Pancreas (tissue), 10 donors: Measurements from ENCODE around the gene GOLGA8M. TPM values are rescaled to one million over a fixed set of nuclear protein-coding genes. Genes with fewer than 3 reads are reported as not detected.
"Not testable (repeated sequence)": the region's sequence is repeated elsewhere in the genome, so short reads cannot be mapped to it uniquely, and the experiment has no call there.

Experiments used
- ATAC-seq, 4 donors: fragments of 200-7000 bp; cut with Tn5 transposase; one replicate each; pipeline versions ENCODE4 v1.8.0 to v1.9.1; 2020; ENCODE audit warnings: mild to moderate bottlenecking in 4 of 4, moderate library complexity in 4 of 4
- DNase-seq, 6 donors: peaks; one replicate each; pipeline ENCODE4 v3.0.0-alpha.2; 2020
- FAIRE-seq: peaks from 2 replicates; lab custom pipeline; 2012; peaks lifted over from hg19 to GRCh38; lab: Jason Lieb, UNC
- H3K27ac ChIP-seq, 4 donors: fragments of 200-600 bp; sonication (generic); 1 replicate in 3 of 4; 2 replicates in 1 of 4; pipeline versions ENCODE4 v1.5.0 to v1.8.0; 2020
- H3K27me3 ChIP-seq, 4 donors: fragments of 200-600 bp; one replicate each; pipeline ENCODE4 v1.8.0; 2021
- H3K36me3 ChIP-seq, 3 donors: fragments of 200-600 bp; sonication (generic) in 1 of 3; one replicate each; pipeline versions ENCODE4 v1.5.0 to v1.8.0; 2020 to 2021
- H3K4me1 ChIP-seq, 3 donors: fragments of 200-600 bp; one replicate each; pipeline ENCODE4 v1.8.0; 2021
- H3K4me3 ChIP-seq, 4 donors: fragments of 200-600 bp; sonication (generic) in 2 of 4; one replicate each; pipeline versions ENCODE4 v1.5.0 to v1.8.0; 2020 to 2021
- H3K9me3 ChIP-seq, 4 donors: fragments of 200-600 bp; one replicate each; pipeline ENCODE4 v1.8.0; 2021
- WGBS, 2 donors: extraction: QIAGEN DNeasy Blood & Tissue Kit; methylation state at CpG; one replicate each; pipeline ENCODE4 v1.1.7; 2013; 5-methylcytosine and 5-hydroxymethylcytosine counted together
- intact Hi-C, 3 donors: fragments of 100-400 bp; cut with DNase I; formaldehyde crosslinking; loops; one replicate each; pipeline versions ENCODE4 v1.11.1 to v1.14.2; 2022
- polyA plus RNA-seq, 2 donors: library from polyadenylated mRNA; stranded (reverse); fragments of 200-250 nt; gene quantifications; one replicate each; pipeline ENCODE4 v1.2.3, GENCODE V29; 2013
- total RNA-seq, 6 donors: library from RNA; stranded (reverse); fragmentation: NEBNext Ultra II Directional in 4 of 6; extraction: Animal tissue kit (Norgen Biotek cat#: 25700) in 4 of 6; gene quantifications; one replicate each; pipeline versions ENCODE4 v1.2.1 to v1.2.4, GENCODE V29; 2021 to 2023
- TF ChIP-seq, protein P1 (sequence below), 4 donors: fragments of 200-600 bp; sonication (generic) in 3 of 4; IDR thresholded peaks; one replicate each; pipeline versions ENCODE4 v1.5.0 to v1.8.0; 2021; ENCODE audit warnings: antibody characterized with exemption in 4 of 4
- donor health status: healthy with polysubstance abuse.
- donor health status: DM: no; HTN: no; CAD: no; lungs with moderate emphysema.
- donor health status: DM: no; HTN: no; CAD: no.
- donor health status: control.
- donor health status: control.
- donor health status: Bipolar disorder and iron deficiency.
- donor health status: DM: yes; HTN: yes; CAD: no.
- donor health status: DM: no; HTN: no; CAD: no.
- donor health status: DM: no; HTN: no; CAD: no.
- donor health status: DM: yes; HTN: yes; CAD: no.

GOLGA8M gene
- total and polyA plus RNA-seq, 8 donors: 0.69 to 2.1 (median 1.4) TPM

DNA sequence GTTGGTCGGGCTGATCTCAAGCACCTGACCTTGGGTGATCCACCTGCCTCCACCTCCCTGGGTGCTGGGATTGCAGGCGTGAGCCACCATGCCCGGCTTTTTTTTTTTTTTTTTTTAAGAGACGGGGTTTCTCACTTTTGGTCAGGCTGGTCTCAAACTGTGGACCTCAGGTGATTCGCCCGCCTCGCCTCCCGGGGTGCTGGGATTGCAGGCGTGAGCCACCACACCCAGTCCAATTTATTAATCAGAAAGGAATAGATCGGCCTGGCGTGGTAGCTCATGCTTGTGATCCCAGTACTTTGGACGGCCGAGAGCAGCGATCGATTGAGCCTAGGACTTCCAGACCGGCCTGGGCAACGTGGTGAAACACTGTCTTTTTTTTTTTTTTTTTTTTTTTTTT lies 13.9 kb upstream of the GOLGA8M start:
- TF ChIP-seq, protein P1, sequence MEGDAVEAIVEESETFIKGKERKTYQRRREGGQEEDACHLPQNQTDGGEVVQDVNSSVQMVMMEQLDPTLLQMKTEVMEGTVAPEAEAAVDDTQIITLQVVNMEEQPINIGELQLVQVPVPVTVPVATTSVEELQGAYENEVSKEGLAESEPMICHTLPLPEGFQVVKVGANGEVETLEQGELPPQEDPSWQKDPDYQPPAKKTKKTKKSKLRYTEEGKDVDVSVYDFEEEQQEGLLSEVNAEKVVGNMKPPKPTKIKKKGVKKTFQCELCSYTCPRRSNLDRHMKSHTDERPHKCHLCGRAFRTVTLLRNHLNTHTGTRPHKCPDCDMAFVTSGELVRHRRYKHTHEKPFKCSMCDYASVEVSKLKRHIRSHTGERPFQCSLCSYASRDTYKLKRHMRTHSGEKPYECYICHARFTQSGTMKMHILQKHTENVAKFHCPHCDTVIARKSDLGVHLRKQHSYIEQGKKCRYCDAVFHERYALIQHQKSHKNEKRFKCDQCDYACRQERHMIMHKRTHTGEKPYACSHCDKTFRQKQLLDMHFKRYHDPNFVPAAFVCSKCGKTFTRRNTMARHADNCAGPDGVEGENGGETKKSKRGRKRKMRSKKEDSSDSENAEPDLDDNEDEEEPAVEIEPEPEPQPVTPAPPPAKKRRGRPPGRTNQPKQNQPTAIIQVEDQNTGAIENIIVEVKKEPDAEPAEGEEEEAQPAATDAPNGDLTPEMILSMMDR (IDR thresholded peaks at IDR 0.05): no peak

DNA sequence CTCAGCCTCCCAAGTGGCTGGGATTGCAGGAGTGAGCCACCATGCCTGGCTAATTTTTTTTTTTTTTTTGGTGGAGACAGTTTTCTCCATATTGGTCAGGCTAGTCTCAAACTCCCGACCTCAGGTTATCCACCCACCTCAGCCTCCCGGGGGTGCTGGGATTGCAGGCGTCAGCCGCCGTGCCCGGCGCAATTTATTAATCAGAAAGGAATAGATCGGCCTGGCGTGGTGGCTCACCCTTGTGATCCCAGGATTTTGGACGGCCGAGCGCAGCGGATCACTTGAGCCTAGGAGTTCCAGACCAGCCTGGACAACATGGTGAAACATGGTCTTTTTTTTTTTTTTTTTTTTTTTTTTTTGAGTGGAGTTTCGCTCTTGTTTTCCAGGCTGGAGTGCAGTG lies 13.3 kb upstream of the GOLGA8M start:
- Histone ChIP-seq H3K27me3 (no peaks in the 10 kb centered on the region), H3K9me3 (no peaks in the 10 kb centered on the region), H3K27ac (no peak overlapping the region), H3K4me3 (no peak overlapping the region), H3K4me1 (no peaks in the 10 kb centered on the region), H3K36me3 (no peaks in the 10 kb centered on the region)
- DNase-seq (peak in 1 of 6 donors; percentile 27), ATAC-seq (no peak), FAIRE-seq (no peak)
- TF ChIP-seq, protein P1 (IDR thresholded peaks at IDR 0.05): no peak
- 96 to 98% methylated on average over 14 of the region's 14 CpGs for WGBS, 2 donors
- intact Hi-C loops: no loop called here

More for the DNA sequence above, 13.9 kb upstream of the GOLGA8M start:
- no peak for FAIRE-seq
- Histone ChIP-seq H3K36me3 (no peaks in the 10 kb centered on the region), H3K4me3 (no peak overlapping the region), H3K27me3 (no peaks in the 10 kb centered on the region), H3K4me1 (no peaks in the 10 kb centered on the region), H3K9me3 (no peaks in the 10 kb centered on the region), H3K27ac (no peak overlapping the region)
- DNase-seq: peak in 1 of 6 donors; percentile 40
- no peak for ATAC-seq
- intact Hi-C loops: no loop called here
- whole genome bisulfite sequencing, 2 donors: 95 to 98% methylated on average over 17 of the region's 17 CpGs

- H3K4me3 ChIP-seq, FAIRE-seq, DNase-seq, intact Hi-C loops, H3K36me3 ChIP-seq, H3K4me1 ChIP-seq, H3K27me3 ChIP-seq, H3K27ac ChIP-seq, ATAC-seq, H3K9me3 ChIP-seq: not testable (repeated sequence)
- WGBS, 2 donors: 75 to 87% methylated on average over 4 of the region's 5 CpGs
Measured at GRCh38 chr15:28723986-28724385, 11.8 kb upstream of the GOLGA8M start.

- FAIRE-seq, H3K27ac ChIP-seq, DNase-seq, intact Hi-C loops, H3K9me3 ChIP-seq, H3K4me3 ChIP-seq, H3K27me3 ChIP-seq, H3K36me3 ChIP-seq, H3K4me1 ChIP-seq, ATAC-seq: not testable (repeated sequence)
- WGBS, 2 donors: 80 to 88% methylated on average over 4 of the region's 4 CpGs
Measured at GRCh38 chr15:28719626-28720025, 7.4 kb upstream of the GOLGA8M start.

GRCh38 chr15:28718576-28718975 lies 6.4 kb upstream of the GOLGA8M start:
- FAIRE-seq, ATAC-seq, H3K27ac ChIP-seq, H3K4me1 ChIP-seq, H3K27me3 ChIP-seq, intact Hi-C loops, H3K4me3 ChIP-seq, H3K36me3 ChIP-seq, DNase-seq, H3K9me3 ChIP-seq: not testable (repeated sequence)
- WGBS, 2 donors: 88 to 92% methylated on average over 10 to 11 of the region's 11 CpGs

DNA sequence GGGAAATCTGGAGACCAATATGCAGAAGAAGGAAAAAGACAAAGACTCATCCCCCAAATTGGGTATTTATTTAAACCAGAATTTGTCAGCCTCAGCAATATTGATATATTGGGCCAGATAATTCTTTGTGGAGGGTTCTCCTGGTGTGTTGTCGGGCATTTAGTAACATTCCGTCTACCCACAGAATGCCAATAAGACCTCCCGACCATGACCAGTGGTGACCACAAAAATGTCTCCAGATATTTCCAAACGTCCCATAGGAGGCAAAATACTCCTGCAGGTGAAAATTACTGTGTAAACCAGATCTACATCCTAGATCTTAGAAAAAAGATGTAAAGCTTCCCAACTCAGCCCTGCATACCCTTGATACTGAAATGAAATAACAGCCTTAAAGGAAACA lies 2.0 kb upstream of the GOLGA8M start:
- H3K4me3 ChIP-seq, H3K4me1 ChIP-seq, FAIRE-seq, intact Hi-C loops, DNase-seq, H3K27ac ChIP-seq, H3K9me3 ChIP-seq, H3K36me3 ChIP-seq, H3K27me3 ChIP-seq, ATAC-seq: not testable (repeated sequence)
- 81 to 89% methylated on average over 4 of the region's 4 CpGs for WGBS, 2 donors

- ATAC-seq, H3K4me3 ChIP-seq, H3K27ac ChIP-seq, intact Hi-C loops, H3K4me1 ChIP-seq, H3K9me3 ChIP-seq, H3K27me3 ChIP-seq, H3K36me3 ChIP-seq, FAIRE-seq: not testable (repeated sequence)
- DNase-seq: peak in 5 of 6 donors; percentile 32 to 42 (median 33)
- WGBS, 2 donors: 32 to 35% methylated on average over 5 to 7 of the region's 9 CpGs
Measured at GRCh38 chr15:28703927-28704326, 8.3 kb downstream of the GOLGA8M start.

DNA sequence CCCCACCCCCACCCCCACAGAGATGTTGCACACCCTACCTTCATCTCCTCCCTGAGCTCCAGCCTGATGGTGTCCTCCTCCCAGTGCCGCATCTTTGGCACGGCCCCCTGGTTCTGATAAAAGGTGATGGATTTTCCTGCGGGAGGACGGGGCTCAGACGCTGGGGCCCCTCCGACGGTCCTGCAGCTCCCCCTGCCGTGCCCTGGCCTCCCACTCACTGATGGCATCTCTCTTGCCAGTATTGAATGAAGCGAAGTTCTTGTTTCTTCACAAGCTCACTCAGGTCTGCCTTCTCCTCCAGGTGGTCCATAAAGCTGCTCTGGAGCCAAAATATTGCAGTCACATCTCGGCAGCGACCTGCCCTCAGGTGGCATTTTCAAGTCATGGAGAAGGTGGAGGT lies 9.8 kb downstream of the GOLGA8M start:
- H3K36me3 ChIP-seq, FAIRE-seq, intact Hi-C loops, H3K9me3 ChIP-seq, H3K4me1 ChIP-seq, H3K27me3 ChIP-seq, ATAC-seq, H3K27ac ChIP-seq, DNase-seq, H3K4me3 ChIP-seq: not testable (repeated sequence)
- 58 to 68% methylated on average over 8 to 11 of the region's 11 CpGs for WGBS, 2 donors

DNA sequence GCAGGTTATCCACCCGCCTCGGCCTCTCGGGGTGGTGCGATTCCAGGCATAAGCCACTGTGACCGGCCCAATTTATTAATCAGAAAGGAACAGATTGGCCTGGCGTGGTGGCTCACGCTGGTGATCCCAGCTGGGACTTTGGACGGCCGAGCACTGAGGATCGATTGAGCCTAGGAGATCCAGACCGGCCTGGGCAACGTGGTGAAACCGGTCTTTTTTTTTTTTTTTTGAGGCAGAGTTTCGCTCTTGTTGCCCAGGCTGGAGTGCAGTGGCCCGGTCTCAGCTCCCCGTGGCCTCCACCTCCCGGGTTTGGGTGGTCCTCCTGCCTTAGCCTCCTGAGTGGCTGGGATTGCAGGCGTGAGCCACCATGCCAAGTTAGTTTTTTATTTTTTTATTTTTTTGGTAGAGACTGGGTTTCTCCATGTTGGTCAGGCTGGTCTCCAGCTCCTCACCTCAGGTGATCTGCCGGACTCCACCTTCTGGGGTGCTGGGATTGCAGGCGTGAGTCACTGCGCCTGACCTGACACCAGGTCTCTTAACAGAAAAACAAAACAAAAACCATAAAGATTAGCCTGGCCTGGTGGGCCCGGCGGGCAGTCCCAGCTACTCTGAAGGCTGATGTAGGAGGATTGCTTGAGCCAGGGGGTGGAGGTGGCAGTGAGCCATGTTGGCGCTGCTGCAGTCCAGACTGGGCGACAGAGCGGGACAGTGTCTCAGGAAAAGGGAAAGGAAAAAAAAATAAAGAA lies 18.0 kb downstream of the GOLGA8M start:
- H3K4me3 ChIP-seq, H3K9me3 ChIP-seq, intact Hi-C loops, H3K36me3 ChIP-seq, H3K27ac ChIP-seq, H3K27me3 ChIP-seq, H3K4me1 ChIP-seq, FAIRE-seq: not testable (repeated sequence)
- ATAC-seq: peak in 1 of 4 donors; percentile 28
- peak in 2 of 6 donors; percentile 10 to 18 for DNase-seq
- 89 to 90% methylated on average over 26 of the region's 26 CpGs for WGBS, 2 donors

DNA sequence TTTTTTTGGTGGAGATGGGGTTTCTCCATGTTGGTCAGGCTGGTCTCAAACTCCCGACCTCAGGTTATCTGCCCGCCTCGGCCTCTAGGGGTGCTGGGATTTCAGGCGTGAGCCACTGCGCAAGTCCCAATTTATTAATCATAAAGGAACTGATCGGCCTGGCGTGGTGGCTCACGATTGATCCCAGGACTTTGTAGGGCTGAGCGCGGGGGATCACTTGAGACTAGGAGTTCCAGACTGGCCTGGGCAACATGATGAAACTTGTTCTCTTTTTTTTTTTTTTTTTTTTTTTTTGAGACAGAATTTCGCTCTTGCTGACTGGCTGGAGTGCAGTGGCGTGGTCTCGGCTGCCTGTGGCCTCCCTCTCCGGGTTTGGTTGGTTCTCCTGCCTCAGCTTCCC lies 19.2 kb downstream of the GOLGA8M start:
- DNase-seq, FAIRE-seq, H3K9me3 ChIP-seq, H3K4me1 ChIP-seq, H3K36me3 ChIP-seq, H3K4me3 ChIP-seq, intact Hi-C loops, H3K27me3 ChIP-seq, ATAC-seq, H3K27ac ChIP-seq: not testable (repeated sequence)
- WGBS, 2 donors: 88 to 97% methylated on average over 11 to 14 of the region's 14 CpGs
